HUES64 (cell line): Measurements from ENCODE around the gene ADAMTS19.

Source experiments
- H3K27ac ChIP-seq: 2 replicates; pipeline ENCODE4 v1.7.0; 2013; ENCODE audit warnings: low read depth, low read length, inconsistent platforms
- H3K27me3 ChIP-seq: 2 replicates; pipeline ENCODE4 v1.6.1; 2013; ENCODE audit warnings: mild to moderate bottlenecking, low read length; ENCODE audit not compliant: insufficient read depth
- H3K36me3 ChIP-seq: 2 replicates; pipeline ENCODE4 v1.6.1; 2013; ENCODE audit warnings: mild to moderate bottlenecking, low read length; ENCODE audit not compliant: insufficient read depth
- H3K4me1 ChIP-seq: 2 replicates; pipeline ENCODE4 v1.6.1; 2013; ENCODE audit warnings: mild to moderate bottlenecking, low read length, moderate library complexity; ENCODE audit not compliant: insufficient read depth
- H3K4me3 ChIP-seq: 2 replicates; pipeline ENCODE4 v1.5.1; 2013; ENCODE audit warnings: mild to moderate bottlenecking, low read length, moderate library complexity
- H3K9ac ChIP-seq: 2 replicates; pipeline ENCODE4 v1.6.1; 2013; ENCODE audit warnings: mild to moderate bottlenecking, low read depth, low read length
- H3K9me3 ChIP-seq: 2 replicates; pipeline ENCODE4 v1.6.1; 2013; ENCODE audit warnings: low read depth, low read length; ENCODE audit not compliant: insufficient read depth
- WGBS: fragments of 150-250, 120-280 bp; methylation state at CpG from one replicate; pipeline ENCODE4 v1.1.7; 2013; ENCODE audit warnings: missing lambda C conversion rate; 5-methylcytosine and 5-hydroxymethylcytosine counted together

ADAMTS19 gene

DNA sequence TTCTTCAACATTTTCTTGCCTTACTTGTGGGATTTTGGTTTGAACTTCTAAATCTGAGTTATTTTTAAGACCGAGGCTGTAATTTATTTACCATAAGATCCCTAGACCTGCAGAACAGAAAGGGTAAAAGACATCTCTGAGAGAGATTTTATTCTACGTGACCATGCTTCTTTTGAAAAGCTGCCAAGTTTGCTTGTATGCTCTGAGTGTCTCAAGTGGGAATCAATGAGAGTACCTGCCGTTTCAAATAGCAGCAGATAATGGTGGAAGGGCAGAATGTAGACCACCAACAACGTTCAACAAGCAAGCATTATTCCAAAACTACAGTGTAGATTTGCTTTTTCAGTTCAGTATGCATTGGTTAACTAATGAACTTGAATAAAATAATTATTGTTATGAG is 179.2 kb downstream of the ADAMTS19 start:
- Histone ChIP-seq H3K27me3 (no peaks in the 10 kb centered on the region), H3K9me3 (no peaks in the 10 kb centered on the region), H3K36me3 (peaks cover 16% of the 10 kb centered on the region; the same call in 1 of the 2 replicates), H3K27ac (no peak overlapping the region), H3K9ac (no peak overlapping the region), H3K4me1 (no peaks in the 10 kb centered on the region), H3K4me3 (no peak overlapping the region)
- WGBS, result 90% methylated on average over 4 of the region's 4 CpGs

DNA sequence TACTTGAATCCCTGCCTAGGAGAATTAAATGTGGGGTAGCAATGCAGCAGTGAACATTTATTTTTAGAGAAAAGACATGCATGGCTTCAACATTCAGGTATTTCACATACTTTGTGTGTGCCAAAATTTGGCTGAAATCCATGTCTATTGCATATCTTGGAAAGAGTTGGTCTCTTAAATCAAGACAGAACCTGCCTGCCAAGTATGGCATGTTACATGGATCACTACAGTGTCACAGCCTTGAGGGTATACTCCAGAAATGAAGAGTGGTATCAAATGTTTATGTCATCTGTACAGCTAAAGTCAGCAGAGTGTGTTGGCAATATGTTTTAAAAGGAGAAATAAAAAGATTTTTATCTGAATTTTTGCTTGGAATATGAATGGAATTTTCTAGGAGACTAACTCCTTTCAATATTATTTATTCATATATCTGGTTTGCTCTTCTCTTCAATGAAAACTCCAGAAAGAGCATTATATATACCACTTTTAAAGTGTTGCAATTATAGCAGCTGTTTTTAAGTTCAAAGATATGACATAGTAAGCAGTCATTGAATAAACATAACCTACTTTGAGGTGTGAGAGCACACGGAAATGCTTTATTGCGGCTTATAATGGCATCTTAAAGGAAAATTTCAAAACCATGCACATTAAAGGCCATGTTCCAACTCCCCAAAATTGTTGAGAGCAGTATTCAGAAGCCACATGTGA is 192.4 kb downstream of the ADAMTS19 start:
- 100% methylated on average over 2 of the region's 2 CpGs for WGBS
- Histone ChIP-seq H3K9ac (no peak overlapping the region), H3K4me3 (no peak overlapping the region), H3K4me1 (peaks cover 22% of the 10 kb centered on the region; the same call in 1 of the 2 replicates), H3K27ac (no peak overlapping the region), H3K36me3 (peaks cover 66% of the 10 kb centered on the region), H3K9me3 (no peaks in the 10 kb centered on the region), H3K27me3 (no peaks in the 10 kb centered on the region)

DNA sequence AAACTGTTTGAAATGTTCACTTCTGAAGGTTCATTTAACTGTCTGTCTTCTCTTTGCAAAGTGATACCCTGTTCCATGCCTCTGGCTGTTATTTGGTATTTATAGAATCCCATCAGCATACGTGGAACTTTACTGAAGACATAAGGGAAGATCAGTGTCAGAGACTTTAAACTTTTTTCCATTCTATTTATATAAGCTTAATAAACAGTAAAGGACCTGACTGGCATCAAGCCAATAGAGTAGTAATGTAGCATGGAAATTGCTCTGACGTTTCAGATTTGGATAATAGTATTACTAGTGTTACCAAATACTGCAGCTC is 192.9 kb downstream of the ADAMTS19 start:
- no peak overlapping the region for H3K9ac ChIP-seq
- H3K4me3 ChIP-seq, result no peak overlapping the region
- H3K9me3 ChIP-seq, result no peaks in the 10 kb centered on the region
- no peaks in the 10 kb centered on the region for H3K27me3 ChIP-seq
- peaks cover 66% of the 10 kb centered on the region for H3K36me3 ChIP-seq
- whole genome bisulfite sequencing, result 97% methylated on average over 2 of the region's 2 CpGs
- no peak overlapping the region for H3K27ac ChIP-seq
- H3K4me1 ChIP-seq, result peaks cover 22% of the 10 kb centered on the region; the same call in 1 of the 2 replicates

DNA sequence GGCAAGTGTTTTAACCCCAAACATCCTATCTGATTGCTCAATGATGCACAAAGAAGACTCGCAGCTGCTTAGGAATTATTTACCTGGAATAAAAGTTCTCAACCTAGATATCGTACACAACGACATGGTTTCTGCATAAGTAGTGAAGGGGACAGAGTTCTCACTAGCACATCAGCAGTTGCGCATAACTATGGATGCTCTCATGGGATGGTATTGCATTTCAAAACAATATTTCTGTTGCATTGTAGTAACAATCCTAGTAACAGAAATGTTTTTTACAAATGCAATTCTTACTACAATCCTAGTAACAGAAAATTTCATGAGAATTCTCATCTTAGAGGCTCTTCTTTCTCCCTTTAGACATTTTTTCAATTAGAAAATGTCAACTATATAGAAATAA is 193.3 kb downstream of the ADAMTS19 start:
- H3K9ac ChIP-seq, result no peak overlapping the region
- H3K4me1 ChIP-seq, result peaks cover 22% of the 10 kb centered on the region; the same call in 1 of the 2 replicates
- H3K36me3 ChIP-seq, result peaks cover 63% of the 10 kb centered on the region
- no peaks in the 10 kb centered on the region for H3K9me3 ChIP-seq
- WGBS, result 98% methylated on average over 4 of the region's 4 CpGs
- H3K4me3 ChIP-seq, result no peak overlapping the region
- no peak overlapping the region for H3K27ac ChIP-seq
- no peaks in the 10 kb centered on the region for H3K27me3 ChIP-seq

DNA sequence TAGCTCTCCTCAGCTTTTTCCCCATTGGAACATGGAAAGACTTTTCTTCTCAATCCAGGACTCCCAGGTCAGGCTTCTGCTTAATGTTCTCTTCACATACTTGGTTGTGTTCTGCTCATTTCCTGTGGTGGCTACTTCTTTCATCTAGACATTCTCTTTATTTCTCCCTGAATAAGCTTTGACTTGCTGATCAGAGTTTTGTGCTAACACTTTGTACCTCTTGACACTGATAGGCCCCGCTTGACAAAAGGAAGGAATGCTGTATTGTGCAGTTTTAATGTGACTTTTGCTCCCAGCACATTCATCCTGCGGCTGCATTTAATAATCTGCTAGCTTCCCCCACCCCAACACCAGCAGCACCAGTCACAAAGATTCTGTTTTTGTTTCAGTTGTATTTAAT is 196.9 kb downstream of the ADAMTS19 start:
- Histone ChIP-seq H3K4me1 (peaks cover 22% of the 10 kb centered on the region; the same call in 1 of the 2 replicates), H3K27ac (peak overlapping the region; percentile 60; the same call in 1 of the 2 replicates), H3K9me3 (no peaks in the 10 kb centered on the region), H3K4me3 (no peak overlapping the region), H3K27me3 (no peaks in the 10 kb centered on the region), H3K36me3 (peaks cover 52% of the 10 kb centered on the region), H3K9ac (no peak overlapping the region)
- WGBS, result 91% methylated on average over 1 of the region's 2 CpGs

DNA sequence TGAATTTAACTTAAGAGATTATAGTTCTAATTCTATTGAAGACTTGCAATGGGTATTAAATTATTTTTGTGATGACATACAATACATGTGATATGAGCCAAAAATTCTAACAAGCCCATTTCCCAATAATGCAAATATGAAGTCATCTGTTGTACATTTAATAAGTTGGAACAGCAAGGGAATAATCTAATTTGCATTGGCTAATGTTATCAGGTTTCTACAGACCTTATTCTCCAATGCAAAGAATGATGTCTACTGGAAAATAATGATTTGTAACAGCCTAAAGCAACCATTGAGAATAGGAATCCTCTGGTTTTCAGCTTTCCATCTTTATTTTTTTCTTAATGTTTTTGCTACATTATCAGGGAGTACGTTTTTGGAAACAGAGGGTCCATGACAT is 198.7 kb downstream of the ADAMTS19 start:
- H3K4me1 ChIP-seq, result peaks cover 22% of the 10 kb centered on the region; the same call in 1 of the 2 replicates
- no peak overlapping the region for H3K9ac ChIP-seq
- H3K27me3 ChIP-seq, result no peaks in the 10 kb centered on the region
- H3K9me3 ChIP-seq, result no peaks in the 10 kb centered on the region
- WGBS, result no CpG with 5 or more reads among the region's 1 CpG
- H3K36me3 ChIP-seq, result peaks cover 35% of the 10 kb centered on the region
- H3K27ac ChIP-seq, result no peak overlapping the region
- H3K4me3 ChIP-seq, result no peak overlapping the region

DNA sequence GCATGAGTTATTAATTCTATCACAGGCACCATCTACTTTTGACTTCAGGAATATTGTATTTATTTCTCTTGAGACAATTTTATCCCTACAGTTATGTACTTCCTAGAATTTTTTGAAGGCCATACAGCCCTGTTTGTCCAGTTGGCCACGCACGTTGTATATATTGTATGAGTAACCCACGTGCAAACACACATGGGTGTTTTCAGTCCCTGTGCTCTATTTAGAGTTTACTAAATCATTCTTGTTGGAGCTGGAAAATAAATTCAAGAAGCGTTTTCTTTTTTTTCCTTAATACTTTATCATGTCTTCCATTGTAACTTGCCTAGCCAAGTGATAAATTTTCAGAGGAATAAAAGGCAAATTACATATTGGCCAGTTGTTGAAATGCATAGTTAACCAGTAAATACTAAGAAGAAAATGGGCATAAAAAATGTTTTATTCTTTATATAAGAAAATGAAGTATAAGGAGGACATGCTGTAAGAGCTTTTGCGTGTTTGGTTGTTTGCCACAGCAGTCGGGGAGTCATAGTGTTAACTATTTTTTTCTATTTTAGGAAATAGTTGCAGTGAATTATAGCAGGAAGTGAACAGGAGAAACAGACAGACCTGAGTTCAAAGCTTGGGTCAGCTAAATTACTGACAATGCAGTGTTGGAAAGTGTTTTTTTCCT is 201.4 kb downstream of the ADAMTS19 start:
- peaks cover 9% of the 10 kb centered on the region; the same call in 1 of the 2 replicates for H3K4me1 ChIP-seq
- peaks cover 34% of the 10 kb centered on the region for H3K36me3 ChIP-seq
- no peak overlapping the region for H3K9ac ChIP-seq
- WGBS, result 96% methylated on average over 6 of the region's 6 CpGs
- H3K27ac ChIP-seq, result no peak overlapping the region
- no peaks in the 10 kb centered on the region for H3K9me3 ChIP-seq
- no peaks in the 10 kb centered on the region for H3K27me3 ChIP-seq
- no peak overlapping the region for H3K4me3 ChIP-seq

DNA sequence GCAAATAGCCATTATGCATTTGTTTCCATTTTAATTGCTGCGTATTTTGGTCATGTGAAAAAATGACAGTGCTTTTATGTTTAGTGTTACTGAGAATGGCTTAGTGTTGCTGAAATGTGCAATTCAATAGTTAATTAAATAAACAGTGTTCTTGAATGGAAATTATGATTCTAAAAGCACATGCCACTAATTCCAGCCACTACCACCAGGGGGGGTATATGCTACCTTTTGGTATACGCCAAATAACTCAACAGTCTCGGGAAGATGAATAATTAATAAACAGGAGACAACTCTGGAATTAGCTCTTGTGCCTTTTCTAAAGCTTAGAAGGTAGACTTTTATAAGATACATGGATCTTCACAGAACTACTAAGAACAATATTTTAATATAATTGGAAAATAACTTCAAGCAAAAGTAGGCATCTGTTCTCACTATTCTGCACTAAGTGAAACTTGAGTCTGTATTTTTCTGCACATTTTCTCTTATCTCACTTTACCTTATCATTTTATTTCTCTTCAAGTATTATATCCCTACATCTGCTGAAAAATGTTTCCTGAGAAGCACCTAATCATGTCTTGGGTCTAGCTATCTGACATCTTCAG is 204.3 kb downstream of the ADAMTS19 start:
- WGBS, result 88% methylated on average over 3 of the region's 3 CpGs
- no peak overlapping the region for H3K4me3 ChIP-seq
- no peaks in the 10 kb centered on the region for H3K27me3 ChIP-seq
- no peak overlapping the region for H3K9ac ChIP-seq
- H3K27ac ChIP-seq, result no peak overlapping the region
- H3K9me3 ChIP-seq, result peaks cover 15% of the 10 kb centered on the region; the same call in 1 of the 2 replicates
- peaks cover 4% of the 10 kb centered on the region for H3K4me1 ChIP-seq
- H3K36me3 ChIP-seq, result peaks cover 48% of the 10 kb centered on the region

DNA sequence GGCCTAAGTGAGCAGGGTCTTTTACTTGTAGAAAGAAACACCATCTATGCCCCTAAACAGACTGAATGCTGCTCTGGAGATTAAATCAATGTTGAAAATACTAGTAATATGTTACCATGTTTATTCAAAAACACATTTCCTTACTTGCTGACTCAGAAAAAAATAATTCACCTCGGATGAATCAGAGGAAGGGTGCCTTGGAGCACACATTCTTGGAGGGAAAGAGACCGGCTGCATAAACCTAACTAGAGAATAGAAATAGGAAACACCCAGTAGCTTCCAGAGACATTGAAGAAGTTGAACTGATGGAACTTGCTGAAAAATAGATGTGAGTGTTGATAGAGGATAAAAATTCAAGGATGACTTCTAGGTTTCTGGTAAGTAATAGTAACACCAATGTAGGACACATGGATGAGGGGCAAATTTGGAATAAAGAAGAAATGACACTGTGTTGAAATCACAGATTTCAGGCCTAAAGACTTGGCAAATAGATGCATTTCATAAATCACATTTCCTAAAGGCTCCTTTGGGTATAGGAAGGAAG is 210.9 kb downstream of the ADAMTS19 start:
- no peak overlapping the region for H3K9ac ChIP-seq
- H3K4me1 ChIP-seq, result peaks cover 20% of the 10 kb centered on the region
- H3K27me3 ChIP-seq, result no peaks in the 10 kb centered on the region
- peaks cover 15% of the 10 kb centered on the region; the same call in 1 of the 2 replicates for H3K9me3 ChIP-seq
- no peak overlapping the region for H3K4me3 ChIP-seq
- WGBS, result 96% methylated on average over 2 of the region's 2 CpGs
- H3K36me3 ChIP-seq, result peaks cover 26% of the 10 kb centered on the region
- H3K27ac ChIP-seq, result no peak overlapping the region

DNA sequence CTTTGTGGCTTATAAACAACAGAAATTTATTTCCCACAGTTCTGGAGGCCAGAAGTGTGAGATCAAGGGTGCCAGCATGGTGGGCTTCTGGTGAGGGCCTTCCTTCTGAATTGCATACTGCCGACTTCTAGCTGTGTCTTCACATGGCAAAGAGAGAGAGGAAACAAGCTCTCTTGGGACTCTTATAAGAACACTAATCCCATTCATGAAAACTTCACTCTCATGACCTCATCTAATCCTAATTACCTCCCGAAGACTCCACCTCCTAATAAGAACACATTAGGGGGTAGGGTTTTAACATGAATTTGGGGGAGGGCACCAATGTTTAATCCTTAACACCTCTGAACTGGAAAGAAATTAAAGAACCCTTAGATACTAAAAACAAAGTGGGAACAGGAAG is 211.9 kb downstream of the ADAMTS19 start:
- 81% methylated on average over 1 of the region's 2 CpGs for WGBS
- H3K36me3 ChIP-seq, result peaks cover 17% of the 10 kb centered on the region
- H3K9me3 ChIP-seq, result peaks cover 13% of the 10 kb centered on the region; the same call in 1 of the 2 replicates
- no peak overlapping the region for H3K9ac ChIP-seq
- H3K27ac ChIP-seq, result no peak overlapping the region
- H3K27me3 ChIP-seq, result no peaks in the 10 kb centered on the region
- H3K4me3 ChIP-seq, result no peak overlapping the region
- peaks cover 23% of the 10 kb centered on the region for H3K4me1 ChIP-seq

DNA sequence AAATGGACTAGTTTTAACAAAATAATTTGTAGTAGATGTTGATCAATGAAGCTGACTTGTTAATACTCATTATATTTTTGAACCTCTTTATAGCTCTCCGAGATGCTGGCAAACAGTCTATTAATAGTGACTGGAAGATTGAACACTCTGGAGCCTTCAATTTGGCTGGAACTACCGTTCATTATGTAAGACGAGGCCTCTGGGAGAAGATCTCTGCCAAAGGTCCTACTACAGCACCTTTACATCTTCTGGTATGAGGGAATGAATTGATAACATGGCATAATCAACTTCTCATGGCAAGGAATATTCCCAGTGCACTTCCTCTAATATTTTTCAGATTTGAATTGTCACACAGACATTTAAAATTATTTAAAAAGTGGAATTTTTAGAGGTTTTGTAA is 219.6 kb downstream of the ADAMTS19 start:
- Histone ChIP-seq H3K27ac (no peak overlapping the region), H3K4me1 (peaks cover 4% of the 10 kb centered on the region; the same call in 1 of the 2 replicates), H3K4me3 (no peak overlapping the region), H3K36me3 (peaks cover 44% of the 10 kb centered on the region), H3K27me3 (no peaks in the 10 kb centered on the region), H3K9me3 (no peaks in the 10 kb centered on the region), H3K9ac (no peak overlapping the region)
- WGBS, result 91% methylated on average over 3 of the region's 3 CpGs
